IPS DF 6.9 (cell line): ENCODE measurements around the gene MYO9B.
A peak's percentile ranks its signal among the peaks of the same experiment; 100 is the strongest.

Experiments used
- DNase-seq: peaks from one replicate; pipeline ENCODE4 v3.0.0-alpha.2; 2013; ENCODE audit warnings: low read depth, low spot score
- H3K27ac ChIP-seq: one replicate; pipeline ENCODE4 v1.5.1; 2013; ENCODE audit warnings: low read length, control low read depth
- H3K27me3 ChIP-seq: 2 replicates; pipeline ENCODE4 v1.6.1; 2013; ENCODE audit warnings: mild to moderate bottlenecking, low read length; ENCODE audit not compliant: control insufficient read depth, insufficient read depth
- H3K36me3 ChIP-seq: 2 replicates; pipeline ENCODE4 v1.6.1; 2013; ENCODE audit warnings: low read length; ENCODE audit not compliant: control insufficient read depth, insufficient read depth
- H3K4me1 ChIP-seq: 2 replicates; pipeline ENCODE4 v1.6.1; 2013; ENCODE audit warnings: low read length; ENCODE audit not compliant: control insufficient read depth, insufficient read depth
- H3K4me3 ChIP-seq: 2 replicates; pipeline ENCODE4 v1.5.1; 2013; ENCODE audit warnings: mild to moderate bottlenecking, low read length
- H3K9me3 ChIP-seq: 2 replicates; pipeline ENCODE4 v1.6.1; 2013; ENCODE audit warnings: low read length, inconsistent platforms; ENCODE audit not compliant: control insufficient read depth, insufficient read depth
- WGBS: extraction: QIAGEN DNeasy Blood & Tissue Kit; methylation state at CpG from one replicate; pipeline ENCODE4 v1.1.7; 2013; ENCODE audit warnings: mixed read lengths, missing lambda C conversion rate; ENCODE audit not compliant: insufficient read length, insufficient coverage; 5-methylcytosine and 5-hydroxymethylcytosine counted together

MYO9B gene

GRCh38 chr19:17211547-17212446 is 136.2 kb downstream of the MYO9B start:
- peaks cover 7% of the 10 kb centered on the region; the same call in 1 of the 2 replicates for H3K36me3 ChIP-seq
- no peak overlapping the region for H3K27ac ChIP-seq
- H3K27me3 ChIP-seq, result no peaks in the 10 kb centered on the region
- H3K4me1 ChIP-seq, result peaks cover 5% of the 10 kb centered on the region; the same call in 1 of the 2 replicates
- no peaks in the 10 kb centered on the region for H3K9me3 ChIP-seq
- WGBS, result no CpG with 5 or more reads among the region's 58 CpGs
- DNase-seq, result no peak
- H3K4me3 ChIP-seq, result no peak overlapping the region

GRCh38 chr19:17213334-17213733 is 137.8 kb downstream of the MYO9B start:
- Histone ChIP-seq H3K27me3 (no peaks in the 10 kb centered on the region), H3K36me3 (peaks cover 7% of the 10 kb centered on the region; the same call in 1 of the 2 replicates), H3K9me3 (no peaks in the 10 kb centered on the region), H3K4me3 (no peak overlapping the region), H3K27ac (no peak overlapping the region), H3K4me1 (peaks cover 5% of the 10 kb centered on the region; the same call in 1 of the 2 replicates)
- no CpG with 5 or more reads among the region's 5 CpGs for WGBS
- no peak for DNase-seq

DNA sequence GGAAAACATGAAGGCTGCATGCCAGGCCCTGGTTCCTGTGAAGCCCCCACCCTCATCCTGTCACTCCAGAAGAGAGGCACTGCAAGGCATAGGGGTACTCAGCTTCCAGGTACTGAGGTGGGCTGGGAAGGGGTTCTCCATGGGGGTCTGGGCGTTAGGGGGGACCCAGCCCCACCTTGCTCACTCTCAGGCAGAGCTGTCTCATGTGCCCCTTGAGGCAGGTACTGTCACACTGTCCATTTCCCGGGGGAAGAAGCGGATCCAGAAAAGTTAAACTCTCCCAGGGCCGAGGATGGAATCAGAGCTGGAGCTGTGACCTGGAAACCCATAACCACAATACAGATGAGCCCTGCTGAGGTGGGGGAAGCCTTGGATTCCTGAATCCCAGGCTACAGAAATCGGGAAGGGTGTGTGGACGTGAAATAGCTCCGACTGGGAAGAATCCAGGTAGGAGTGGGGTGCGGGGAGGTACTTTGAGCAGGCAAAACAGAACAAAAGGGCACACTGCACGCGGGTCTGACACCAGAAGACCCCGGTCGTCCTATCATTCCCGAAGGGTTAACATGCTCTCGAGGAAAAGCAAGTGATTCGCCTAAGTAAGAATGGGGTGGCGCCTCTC is 139.0 kb downstream of the MYO9B start:
- Histone ChIP-seq H3K4me3 (peak overlapping the region; percentile 78; the same call in 1 of the 2 replicates), H3K9me3 (no peaks in the 10 kb centered on the region), H3K27me3 (no peaks in the 10 kb centered on the region), H3K36me3 (peaks cover 7% of the 10 kb centered on the region; the same call in 1 of the 2 replicates), H3K4me1 (peaks cover 1% of the 10 kb centered on the region; the same call in 1 of the 2 replicates), H3K27ac (no peak overlapping the region)
- DNase-seq, result no peak
- no CpG with 5 or more reads among the region's 16 CpGs for WGBS

- no peaks in the 10 kb centered on the region; the same call in 1 of the 2 replicates for H3K4me1 ChIP-seq
- no CpG with 5 or more reads among the region's 56 CpGs for WGBS
- no peak within 1 kb of the TSS for H3K27ac ChIP-seq
- H3K4me3 ChIP-seq, result peak within 1 kb of the TSS; percentile 78
- peaks cover 7% of the 10 kb centered on the region; the same call in 1 of the 2 replicates for H3K36me3 ChIP-seq
- H3K9me3 ChIP-seq, result no peaks in the 10 kb centered on the region
- peak; percentile 76 for DNase-seq
- no peaks in the 10 kb centered on the region for H3K27me3 ChIP-seq
Measured at GRCh38 chr19:17215127-17215971, 139.8 kb downstream of the MYO9B start, which contains the start of gene USE1. USE1 (plus strand) TSS chr19:17215357; CDS start chr19:17215406, 49 bp downstream.

DNA sequence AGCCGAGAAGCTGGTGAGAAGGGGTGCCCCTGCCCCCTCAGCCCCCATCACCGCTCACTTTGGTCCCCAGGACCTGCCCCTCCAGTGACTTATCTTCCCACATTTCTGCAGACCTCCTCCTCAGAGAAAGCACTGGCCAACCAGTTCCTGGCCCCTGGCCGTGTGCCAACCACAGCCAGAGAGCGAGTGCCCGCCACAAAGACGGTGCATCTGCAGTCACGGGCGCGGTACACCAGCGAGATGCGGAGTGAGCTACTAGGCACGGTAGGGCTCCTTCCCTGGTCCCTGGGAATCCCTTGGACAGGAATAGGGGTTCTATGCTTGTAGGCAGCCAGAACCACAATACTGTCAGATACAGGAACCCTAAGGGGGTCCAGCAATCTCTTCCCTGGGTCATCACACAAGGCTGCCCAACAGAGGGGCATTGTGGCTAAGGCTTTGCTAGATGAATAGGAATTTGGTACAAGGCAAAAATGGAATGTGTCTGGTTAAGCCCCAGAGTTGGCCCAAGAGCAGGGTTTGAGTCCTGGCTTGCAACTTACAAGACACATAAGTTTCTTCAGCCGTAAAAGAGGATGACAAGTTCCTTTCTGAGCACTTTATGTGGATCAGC is 140.6 kb downstream of the MYO9B start:
- peaks cover 7% of the 10 kb centered on the region; the same call in 1 of the 2 replicates for H3K36me3 ChIP-seq
- H3K4me1 ChIP-seq, result no peaks in the 10 kb centered on the region; the same call in 1 of the 2 replicates
- no peaks in the 10 kb centered on the region for H3K27me3 ChIP-seq
- no CpG with 5 or more reads among the region's 13 CpGs for WGBS
- no peak for DNase-seq
- H3K9me3 ChIP-seq, result no peaks in the 10 kb centered on the region
- no peak overlapping the region for H3K27ac ChIP-seq
- no peak overlapping the region; the same call in 1 of the 2 replicates for H3K4me3 ChIP-seq

- WGBS, result no CpG with 5 or more reads among the region's 8 CpGs
Measured at GRCh38 chr19:17219286-17219685, 143.7 kb downstream of the MYO9B start.

GRCh38 chr19:17220207-17220758 is 144.7 kb downstream of the MYO9B start:
- H3K4me3 ChIP-seq, result no peak overlapping the region
- no peak overlapping the region for H3K27ac ChIP-seq
- WGBS, result no CpG with 5 or more reads among the region's 14 CpGs
- H3K4me1 ChIP-seq, result no peaks in the 10 kb centered on the region
- H3K9me3 ChIP-seq, result no peaks in the 10 kb centered on the region
- H3K27me3 ChIP-seq, result no peaks in the 10 kb centered on the region
- H3K36me3 ChIP-seq, result no peaks in the 10 kb centered on the region
- DNase-seq, result no peak

More at GRCh38 chr19:17219286-17219685, 143.7 kb downstream of the MYO9B start:
- Histone ChIP-seq H3K27ac (no peak overlapping the region), H3K4me3 (no peak overlapping the region), H3K9me3 (no peaks in the 10 kb centered on the region), H3K4me1 (no peaks in the 10 kb centered on the region; the same call in 1 of the 2 replicates), H3K36me3 (no peaks in the 10 kb centered on the region), H3K27me3 (no peaks in the 10 kb centered on the region)
- no peak for DNase-seq

GRCh38 chr19:17225053-17225452 is 149.5 kb downstream of the MYO9B start:
- no CpG with 5 or more reads among the region's 10 CpGs for WGBS
- Histone ChIP-seq H3K27ac (no peak overlapping the region), H3K4me3 (no peak overlapping the region), H3K4me1 (0 out of 2 replicates have a peak, but pooled peaks cover 2% of the 10 kb centered on the region), H3K27me3 (no peaks in the 10 kb centered on the region), H3K36me3 (no peaks in the 10 kb centered on the region), H3K9me3 (no peaks in the 10 kb centered on the region)
- DNase-seq, result no peak

GRCh38 chr19:17226002-17226933 is 150.7 kb downstream of the MYO9B start, which contains the start of gene OCEL1:
OCEL1 (plus strand) TSS chr19:17226226; CDS start chr19:17226248, 22 bp downstream.
- H3K27ac ChIP-seq, result no peak within 1 kb of the TSS
- WGBS, result no CpG with 5 or more reads among the region's 90 CpGs
- peak; percentile 93 for DNase-seq
- 0 out of 2 replicates have a peak, but pooled peaks cover 2% of the 10 kb centered on the region for H3K4me1 ChIP-seq
- no peaks in the 10 kb centered on the region for H3K27me3 ChIP-seq
- no peaks in the 10 kb centered on the region for H3K36me3 ChIP-seq
- peak within 1 kb of the TSS; percentile 94 for H3K4me3 ChIP-seq
- no peaks in the 10 kb centered on the region for H3K9me3 ChIP-seq
